Esophagus muscularis mucosa (tissue), 4 donors: ENCODE data around the gene PRSS58. TPM values are rescaled to one million over a fixed set of nuclear protein-coding genes. Genes with fewer than 3 reads are reported as not detected.

ENCODE experiments used
- DNase-seq: peaks from one replicate; pipeline ENCODE4 v3.0.0-alpha.2; 2017; ENCODE audit errors: extremely low spot score
- H3K27ac ChIP-seq, 4 donors: fragments of 200-600 bp; sonication (generic); replicated peaks in 1 of 4; 1 replicate in 3 of 4; 2 replicates in 1 of 4; pipeline ENCODE4 v1.5.1; 2016 to 2019; ENCODE audit warnings: mild to moderate bottlenecking in 1 of 4
- H3K27me3 ChIP-seq, 4 donors: fragments of 200-600 bp; sonication (generic); one replicate each; pipeline versions ENCODE4 v1.5.1 to v1.6.0; 2016 to 2019
- H3K36me3 ChIP-seq, 4 donors: fragments of 200-600 bp; sonication (generic); one replicate each; pipeline ENCODE4 v1.5.1; 2016 to 2019
- H3K4me1 ChIP-seq, 4 donors: fragments of 200-600 bp; sonication (generic); one replicate each; pipeline ENCODE4 v1.5.1; 2016 to 2019
- H3K4me3 ChIP-seq, 4 donors: fragments of 200-600 bp; sonication (generic); 1 replicate in 2 of 4; 2 replicates in 2 of 4; pipeline ENCODE4 v1.5.1; 2016 to 2019; ENCODE audit warnings: mild to moderate bottlenecking in 4 of 4, moderate library complexity in 1 of 4
- H3K9me3 ChIP-seq, 4 donors: fragments of 200-600 bp; sonication (generic); 1 replicate in 3 of 4; 2 replicates in 1 of 4; pipeline ENCODE4 v1.5.1; 2016 to 2019
- CTCF ChIP-seq, 3 experiments: fragments of 200-600 bp in 2 of 3; fragments of 450-650 bp in 1 of 3; sonication (generic) in 2 of 3; IDR thresholded peaks; one replicate each; pipeline ENCODE4 v1.5.1; 2017 to 2019; ENCODE audit warnings: antibody characterized with exemption in 3 of 3, mild to moderate bottlenecking in 2 of 3, moderate library complexity in 1 of 3
- EP300 ChIP-seq: sonication (generic); formaldehyde crosslinking; IDR thresholded peaks from one replicate; pipeline ENCODE4 v1.6.1; 2017; ENCODE audit warnings: antibody characterized with exemption
- POLR2A ChIP-seq: fragments of 450-650 bp; IDR thresholded peaks from one replicate; pipeline ENCODE4 v1.6.1; 2017; ENCODE audit warnings: antibody characterized with exemption, moderate library complexity, mild to moderate bottlenecking, low read depth
- POLR2AphosphoS5 ChIP-seq, 2 donors: sonication (generic); formaldehyde crosslinking; IDR thresholded peaks; one replicate each; pipeline ENCODE4 v1.6.1; 2017; ENCODE audit warnings: antibody characterized with exemption in 2 of 2
- WGBS: methylation state at CpG from one replicate; pipeline ENCODE4 v1.1.5; 2018; 5-methylcytosine and 5-hydroxymethylcytosine counted together
- intact Hi-C: fragments of 100-400 bp; cut with DNase I; formaldehyde crosslinking; loops from one replicate; pipeline ENCODE4 v1.15.1; 2023
- total RNA-seq, 4 donors: library from RNA; depleted of rRNA; stranded (reverse); fragments of >200 nt; gene quantifications; one replicate each; pipeline versions ENCODE4 v1.1.0 to v1.2.1, GENCODE V29; 2016

Gene PRSS58
- not detected for total RNA-seq

- DNase-seq = no peak
- Histone ChIP-seq H3K4me1 (no peaks in the 10 kb centered on the region), H3K27ac (no peak within 1 kb of the TSS), H3K27me3 (no peaks in the 10 kb centered on the region), H3K4me3 (no peak within 1 kb of the TSS), H3K36me3 (no peaks in the 10 kb centered on the region), H3K9me3 (no peaks in the 10 kb centered on the region)
- WGBS = 56% methylated on average over 1 of the region's 1 CpG
- TF ChIP-seq CTCF (IDR thresholded peaks at IDR 0.05) (no peak), EP300 (no peak), POLR2A (no peak), POLR2AphosphoS5 (IDR thresholded peaks at IDR 0.05) (no peak)
- intact Hi-C loops = no loop called here
Measured at GRCh38 chr7:142257958-142258357, at the start of gene PRSS58. Gene PRSS58 (minus strand): TSS chr7:142258058. CDS start chr7:142257707, 351 bp downstream.

- peak; percentile 74 for DNase-seq
- no peak overlapping the region for H3K27ac ChIP-seq
- no peaks in the 10 kb centered on the region for H3K4me1 ChIP-seq
- no peaks in the 10 kb centered on the region for H3K9me3 ChIP-seq
- TF ChIP-seq CTCF (IDR thresholded peaks at IDR 0.05) = no peak
- TF ChIP-seq POLR2A = no peak
- TF ChIP-seq POLR2AphosphoS5 (IDR thresholded peaks at IDR 0.05) = no peak
- intact Hi-C loops = no loop called here
- H3K4me3 ChIP-seq = no peak overlapping the region
- H3K36me3 ChIP-seq = no peaks in the 10 kb centered on the region
- peaks cover 0 to 10% (median 0%) of the 10 kb centered on the region in 4 donors for H3K27me3 ChIP-seq
- 77% methylated on average over 11 of the region's 11 CpGs for WGBS
Measured at GRCh38 chr7:142307246-142307900, 49.5 kb upstream of the PRSS58 start.

GRCh38 chr7:142303650-142304049 is 45.8 kb upstream of the PRSS58 start:
- H3K36me3 ChIP-seq = no peaks in the 10 kb centered on the region
- no peaks in the 10 kb centered on the region for H3K9me3 ChIP-seq
- no peak overlapping the region for H3K27ac ChIP-seq
- H3K4me1 ChIP-seq = no peaks in the 10 kb centered on the region
- TF ChIP-seq POLR2A (no peak), POLR2AphosphoS5 (IDR thresholded peaks at IDR 0.05) (no peak), EP300 (no peak), CTCF (IDR thresholded peaks at IDR 0.05) (no peak)
- peak; percentile 64 for DNase-seq
- H3K4me3 ChIP-seq = no peak overlapping the region
- 26% methylated on average over 2 of the region's 2 CpGs for WGBS
- intact Hi-C loops = no loop called here
- peaks cover 0 to 25% (median 0%) of the 10 kb centered on the region in 4 donors for H3K27me3 ChIP-seq

GRCh38 chr7:142301923-142302550 is 44.2 kb upstream of the PRSS58 start:
- no peaks in the 10 kb centered on the region for H3K4me1 ChIP-seq
- H3K4me3 ChIP-seq = no peak overlapping the region
- H3K27me3 ChIP-seq = peaks cover 0 to 25% (median 0%) of the 10 kb centered on the region in 4 donors
- H3K27ac ChIP-seq = no peak overlapping the region
- H3K36me3 ChIP-seq = no peaks in the 10 kb centered on the region
- H3K9me3 ChIP-seq = no peaks in the 10 kb centered on the region
- peak; percentile 39 for DNase-seq
- WGBS = 65% methylated on average over 3 of the region's 3 CpGs
- intact Hi-C loops = no loop called here
- TF ChIP-seq POLR2AphosphoS5 (IDR thresholded peaks at IDR 0.05) = no peak
- no peak for TF ChIP-seq POLR2A
- peak in 1 of 3 experiments; percentile 13 for TF ChIP-seq CTCF (IDR thresholded peaks at IDR 0.05)
